RWPE1 (cell line): ENCODE results near the gene TMA7B.

ENCODE experiments used
- CTCF ChIA-PET: fragments of 350-600 bp; sonication (Branson Sonifier 250); formaldehyde crosslinking; extraction: SDS; loops from one replicate; lab custom pipeline; 2021; lab: Yijun Ruan, JAX
- POLR2A ChIA-PET: fragments of 400-600 bp; formaldehyde crosslinking; extraction: SDS; loops from one replicate; lab custom pipeline; 2020; ENCODE audit warnings: antibody characterized with exemption; ENCODE audit not compliant: low non-redundant PET; lab: Yijun Ruan, JAX
- DNase-seq: peaks from one replicate; pipeline ENCODE4 v3.0.0; 2012; ENCODE audit warnings: low spot score
- H3K27ac ChIP-seq: fragments of 450-650 bp; 2 replicates; pipeline ENCODE4 v1.5.1; 2017
- TF ChIP-seq, protein P1 (sequence below): fragments of 450-650 bp; conservative IDR thresholded peaks from 2 replicates; pipeline ENCODE4 v1.5.1; 2017; ENCODE audit warnings: low read depth, mild to moderate bottlenecking

Gene TMA7B

DNA sequence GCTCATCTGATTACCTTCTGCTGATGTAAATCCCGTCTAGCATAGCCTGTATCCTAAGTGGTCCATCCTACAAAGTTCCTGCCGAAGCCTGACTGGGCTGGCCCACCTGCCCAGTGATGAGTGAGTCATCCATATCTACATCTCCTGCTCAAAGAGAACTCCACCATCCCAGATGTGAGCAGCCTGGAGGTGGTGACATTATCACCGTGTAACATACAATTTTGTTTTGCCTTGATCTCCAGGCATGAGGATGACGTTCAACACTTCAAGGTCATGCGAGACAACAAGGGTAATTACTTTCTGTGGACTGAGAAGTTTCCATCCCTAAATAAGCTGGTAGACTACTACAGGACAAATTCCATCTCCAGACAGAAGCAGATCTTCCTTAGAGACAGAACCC is 5.6 kb downstream of the TMA7B start:
- DNase-seq: no peak
- H3K27ac ChIP-seq: no peak overlapping the region
- CTCF ChIA-PET: no interaction called here
- TF ChIP-seq, protein P1, sequence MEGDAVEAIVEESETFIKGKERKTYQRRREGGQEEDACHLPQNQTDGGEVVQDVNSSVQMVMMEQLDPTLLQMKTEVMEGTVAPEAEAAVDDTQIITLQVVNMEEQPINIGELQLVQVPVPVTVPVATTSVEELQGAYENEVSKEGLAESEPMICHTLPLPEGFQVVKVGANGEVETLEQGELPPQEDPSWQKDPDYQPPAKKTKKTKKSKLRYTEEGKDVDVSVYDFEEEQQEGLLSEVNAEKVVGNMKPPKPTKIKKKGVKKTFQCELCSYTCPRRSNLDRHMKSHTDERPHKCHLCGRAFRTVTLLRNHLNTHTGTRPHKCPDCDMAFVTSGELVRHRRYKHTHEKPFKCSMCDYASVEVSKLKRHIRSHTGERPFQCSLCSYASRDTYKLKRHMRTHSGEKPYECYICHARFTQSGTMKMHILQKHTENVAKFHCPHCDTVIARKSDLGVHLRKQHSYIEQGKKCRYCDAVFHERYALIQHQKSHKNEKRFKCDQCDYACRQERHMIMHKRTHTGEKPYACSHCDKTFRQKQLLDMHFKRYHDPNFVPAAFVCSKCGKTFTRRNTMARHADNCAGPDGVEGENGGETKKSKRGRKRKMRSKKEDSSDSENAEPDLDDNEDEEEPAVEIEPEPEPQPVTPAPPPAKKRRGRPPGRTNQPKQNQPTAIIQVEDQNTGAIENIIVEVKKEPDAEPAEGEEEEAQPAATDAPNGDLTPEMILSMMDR: no peak
- POLR2A ChIA-PET: no interaction called here

DNA sequence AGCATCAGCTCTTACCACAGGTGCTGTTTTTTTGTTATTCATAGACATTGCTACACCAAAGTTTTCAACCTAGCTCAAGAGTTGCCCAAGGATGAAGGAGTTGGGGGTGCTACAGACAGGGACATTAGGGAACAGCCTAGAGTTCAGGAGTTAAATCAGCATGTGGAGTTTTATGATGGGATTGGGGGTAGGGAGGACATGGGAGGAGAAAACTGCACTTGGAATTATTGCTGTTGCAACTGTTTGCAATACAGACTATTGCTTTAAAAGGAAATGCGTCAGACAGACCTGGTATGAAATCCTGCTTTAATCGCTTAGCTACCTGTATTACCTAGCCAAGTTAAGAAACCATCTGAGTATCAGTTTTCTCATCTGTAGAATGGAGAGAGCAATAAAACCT is 6.3 kb downstream of the TMA7B start:
- CTCF ChIA-PET: no interaction called here

DNA sequence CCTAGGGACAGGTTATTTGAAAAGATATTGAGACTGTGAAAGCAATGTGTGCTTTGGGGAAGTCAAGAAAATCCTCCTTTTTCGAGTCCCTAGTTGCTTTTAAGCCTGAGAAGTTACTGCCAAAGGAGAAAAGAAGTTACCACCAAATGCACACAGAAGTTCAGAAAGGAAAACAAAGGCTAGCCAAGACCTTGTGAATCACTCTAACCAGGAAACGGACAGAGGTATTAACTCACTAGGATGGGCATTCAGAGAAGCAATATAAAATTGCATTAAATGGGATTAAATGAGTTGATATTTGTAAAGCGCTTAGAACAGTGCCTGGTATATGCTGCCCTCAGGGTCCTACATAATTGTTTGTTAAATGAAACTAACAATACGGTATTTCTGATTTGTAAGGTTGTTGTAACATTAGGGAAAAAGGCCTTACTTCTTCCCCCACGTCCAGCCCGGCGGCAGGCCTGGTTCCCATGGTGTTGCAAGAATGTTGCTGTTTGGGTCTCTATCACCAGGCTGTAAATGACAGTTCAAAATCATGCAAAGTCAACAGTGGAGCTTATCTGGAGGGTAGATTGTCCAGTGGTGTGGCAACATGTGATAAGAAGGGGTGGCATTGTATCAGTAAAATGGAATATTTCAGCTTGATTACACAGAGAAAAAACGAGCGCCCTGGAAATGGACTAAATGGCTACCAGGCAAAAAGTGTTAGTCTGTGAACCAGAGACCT is 7.1 kb downstream of the TMA7B start:
- POLR2A ChIA-PET: no interaction called here
- CTCF ChIA-PET: no interaction called here
- H3K27ac ChIP-seq: no peak overlapping the region
- no peak for DNase-seq
- TF ChIP-seq, protein P1: no peak

More for the DNA sequence above, 6.3 kb downstream of the TMA7B start:
- no peak overlapping the region for H3K27ac ChIP-seq
- POLR2A ChIA-PET: no interaction called here
- TF ChIP-seq, protein P1: no peak
- no peak for DNase-seq

DNA sequence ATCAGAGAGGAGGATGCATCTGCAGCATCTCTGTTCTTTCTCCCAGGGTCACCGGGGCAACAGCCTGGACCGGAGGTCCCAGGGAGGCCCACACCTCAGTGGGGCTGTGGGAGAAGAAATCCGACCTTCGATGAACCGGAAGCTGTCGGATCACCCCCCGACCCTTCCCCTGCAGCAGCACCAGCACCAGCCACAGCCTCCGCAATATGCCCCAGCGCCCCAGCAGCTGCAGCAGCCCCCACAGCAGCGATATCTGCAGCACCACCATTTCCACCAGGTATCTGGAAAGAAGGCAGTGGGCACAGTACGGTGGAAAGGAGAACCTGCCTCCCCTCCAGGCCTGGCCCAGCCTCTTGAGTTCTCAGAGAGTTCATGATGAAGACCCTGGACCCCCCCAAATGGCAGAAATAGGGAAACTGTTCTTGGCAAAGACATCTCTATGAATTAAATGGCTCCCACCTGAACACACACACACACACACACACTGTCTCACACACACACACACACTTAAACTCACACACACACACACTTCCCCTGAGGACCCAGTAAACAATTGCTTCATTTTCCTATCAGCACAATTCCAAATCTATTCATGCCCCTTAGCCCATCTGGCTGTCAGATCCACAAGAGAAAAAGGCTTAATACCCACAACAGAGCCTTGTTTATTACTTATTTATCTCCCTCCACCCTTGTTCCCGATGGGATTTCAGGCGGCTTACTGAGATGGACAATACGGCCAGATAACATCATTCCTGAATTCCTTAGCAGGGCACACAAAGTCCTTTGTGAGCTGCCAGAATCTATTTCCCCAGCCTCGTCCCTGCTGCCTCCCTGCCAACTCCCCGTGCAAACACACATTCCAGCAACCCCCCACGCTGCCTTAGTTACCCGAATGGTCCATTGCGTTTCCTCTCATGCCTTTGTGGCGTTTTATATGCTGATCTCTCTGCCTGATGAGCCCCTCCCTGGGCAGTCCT is 8.1 kb downstream of the TMA7B start:
- DNase-seq: no peak
- ChIA-PET POLR2A (no interaction called here), CTCF (no interaction called here)
- H3K27ac ChIP-seq: no peak overlapping the region
- TF ChIP-seq, protein P1: no peak

DNA sequence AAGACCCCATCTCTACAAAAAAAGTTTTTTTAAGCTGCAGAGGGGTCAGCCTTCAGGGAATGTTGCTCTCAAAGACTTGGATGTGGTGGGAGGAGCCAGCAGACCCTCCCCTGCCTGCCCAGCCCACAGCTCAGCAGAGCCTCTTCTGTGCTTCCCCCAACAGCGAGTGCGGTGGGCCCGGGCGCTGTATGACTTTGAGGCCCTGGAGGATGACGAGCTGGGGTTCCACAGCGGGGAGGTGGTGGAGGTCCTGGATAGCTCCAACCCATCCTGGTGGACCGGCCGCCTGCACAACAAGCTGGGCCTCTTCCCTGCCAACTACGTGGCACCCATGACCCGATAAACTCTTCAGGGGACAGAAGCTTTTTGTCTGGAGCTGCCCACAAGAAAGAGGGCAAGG is 10.5 kb downstream of the TMA7B start:
- no peak overlapping the region for H3K27ac ChIP-seq
- POLR2A ChIA-PET: interaction anchor here (0.6 kb wide), 1 partner anchor 281 kb away, joined by 3 read pairs; no protein-coding TSS in a partner anchor
- no peak for DNase-seq
- CTCF ChIA-PET: no interaction called here
- TF ChIP-seq, protein P1: no peak

DNA sequence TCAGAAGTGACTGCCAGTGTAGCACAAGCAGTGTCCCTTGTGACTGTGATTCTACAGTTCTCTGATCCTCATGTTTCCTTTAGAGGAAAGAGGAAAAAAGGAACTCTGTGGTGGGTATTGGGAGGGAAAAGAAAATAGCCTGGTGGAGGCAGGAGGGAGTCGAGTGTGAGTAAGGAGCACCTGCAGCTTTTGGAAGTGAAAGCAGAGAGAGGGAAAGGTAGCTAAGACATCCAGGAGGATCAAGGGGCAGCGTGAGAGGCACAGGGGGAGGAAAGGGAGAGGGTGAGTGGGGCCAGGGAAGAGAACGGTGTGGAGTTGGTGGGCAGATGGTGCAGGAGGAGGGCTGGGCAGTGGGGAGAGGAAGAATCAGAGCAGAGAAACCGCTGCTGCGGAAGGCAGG is 12.4 kb downstream of the TMA7B start:
- CTCF ChIA-PET: no interaction called here
- TF ChIP-seq, protein P1: no peak
- no peak for DNase-seq
- POLR2A ChIA-PET: no interaction called here
- H3K27ac ChIP-seq: no peak overlapping the region
